Liver (tissue), 9 donors: ENCODE data around the gene FAM193A. TPM values are rescaled to one million over a fixed set of nuclear protein-coding genes. Genes with fewer than 3 reads are reported as not detected.

Experiments used
- DNase-seq: peaks from one replicate; pipeline ENCODE4 v3.0.0-alpha.2; 2017; ENCODE audit warnings: low spot score
- H3K27ac ChIP-seq, 2 donors: one replicate each; pipeline ENCODE4 v1.7.0; 2013; ENCODE audit warnings: inconsistent platforms in 2 of 2, low read length in 2 of 2, control low read depth in 1 of 2, low read depth in 1 of 2, mild to moderate bottlenecking in 1 of 2
- H3K27me3 ChIP-seq, 4 donors: one replicate each; pipeline versions ENCODE4 v1.6.1 to v1.7.0; 2013; ENCODE audit warnings: low read length in 3 of 4, inconsistent platforms in 1 of 4, mild to moderate bottlenecking in 1 of 4, moderate library complexity in 1 of 4; ENCODE audit not compliant: control insufficient read depth in 4 of 4, insufficient read depth in 4 of 4
- H3K36me3 ChIP-seq, 4 donors: one replicate each; pipeline versions ENCODE4 v1.6.1 to v1.7.0; 2013; ENCODE audit warnings: low read length in 3 of 4, mild to moderate bottlenecking in 3 of 4, low read depth in 1 of 4, moderate library complexity in 1 of 4; ENCODE audit not compliant: control insufficient read depth in 4 of 4, insufficient read depth in 3 of 4
- H3K4me1 ChIP-seq, 4 donors: one replicate each; pipeline versions ENCODE4 v1.6.1 to v1.7.0; 2013; ENCODE audit warnings: low read length in 3 of 4, mild to moderate bottlenecking in 3 of 4, moderate library complexity in 1 of 4; ENCODE audit not compliant: control insufficient read depth in 4 of 4, insufficient read depth in 4 of 4
- H3K4me3 ChIP-seq, 3 donors: one replicate each; pipeline versions ENCODE4 v1.6.1 to v1.7.0; 2013; ENCODE audit warnings: low read length in 3 of 3, control low read depth in 1 of 3, low read depth in 1 of 3, mild to moderate bottlenecking in 1 of 3
- H3K9ac ChIP-seq, 2 donors: one replicate each; pipeline ENCODE4 v1.7.0; 2013; ENCODE audit warnings: low read length in 2 of 2, mild to moderate bottlenecking in 2 of 2, moderate library complexity in 2 of 2, control low read depth in 1 of 2, low read depth in 1 of 2
- H3K9me3 ChIP-seq, 4 donors: one replicate each; pipeline versions ENCODE4 v1.6.1 to v1.7.0; 2013; ENCODE audit warnings: low read length in 3 of 4; ENCODE audit not compliant: control insufficient read depth in 4 of 4
- EGR1 ChIP-seq, 2 donors: IDR thresholded peaks; 2 replicates each; pipeline ENCODE4 v1.6.1; 2016 to 2018; ENCODE audit warnings: antibody characterized with exemption in 2 of 2, low read depth in 2 of 2
- FOXA1 ChIP-seq: IDR thresholded peaks from 2 replicates; pipeline ENCODE4 v1.6.1; 2016; ENCODE audit warnings: antibody characterized with exemption
- FOXA2 ChIP-seq: IDR thresholded peaks from 2 replicates; pipeline ENCODE4 v1.6.1; 2016; ENCODE audit warnings: antibody characterized with exemption
- GABPA ChIP-seq, 2 donors: IDR thresholded peaks in 1 of 2; conservative IDR thresholded peaks in 1 of 2; 2 replicates each; pipeline ENCODE4 v1.6.1; 2016; ENCODE audit warnings: antibody characterized with exemption in 2 of 2, mild to moderate bottlenecking in 1 of 2, moderate library complexity in 1 of 2
- HNF4A ChIP-seq, 2 donors: conservative IDR thresholded peaks; 2 replicates each; pipeline ENCODE4 v1.6.1; 2016; ENCODE audit warnings: antibody characterized with exemption in 2 of 2, mild to moderate bottlenecking in 2 of 2
- HNF4G ChIP-seq: IDR thresholded peaks from 2 replicates; pipeline ENCODE4 v1.6.1; 2016; ENCODE audit warnings: antibody characterized with exemption
- JUND ChIP-seq, 2 donors: IDR thresholded peaks; 2 replicates each; pipeline ENCODE4 v1.6.1; 2016; ENCODE audit warnings: antibody characterized with exemption in 2 of 2
- NR2F2 ChIP-seq: IDR thresholded peaks from 2 replicates; pipeline ENCODE4 v1.6.1; 2016; ENCODE audit warnings: antibody characterized with exemption
- RAD21 ChIP-seq, 2 donors: IDR thresholded peaks; 2 replicates each; pipeline ENCODE4 v1.6.1; 2016; ENCODE audit warnings: antibody characterized with exemption in 2 of 2, mild to moderate bottlenecking in 2 of 2
- RXRA ChIP-seq, 2 donors: IDR thresholded peaks; 2 replicates each; pipeline ENCODE4 v1.6.1; 2017 to 2018; ENCODE audit warnings: antibody characterized with exemption in 2 of 2, mild to moderate bottlenecking in 1 of 2
- SP1 ChIP-seq: IDR thresholded peaks from 2 replicates; pipeline ENCODE4 v1.6.1; 2018; ENCODE audit warnings: antibody characterized with exemption, mild to moderate bottlenecking
- TAF1 ChIP-seq: conservative IDR thresholded peaks from 2 replicates; pipeline ENCODE4 v1.6.1; 2016; ENCODE audit warnings: antibody characterized with exemption, mild to moderate bottlenecking
- YY1 ChIP-seq: IDR thresholded peaks from 2 replicates; pipeline ENCODE4 v1.6.1; 2016; ENCODE audit warnings: antibody characterized with exemption, mild to moderate bottlenecking
- WGBS: extraction: QIAGEN DNeasy Blood & Tissue Kit; methylation state at CpG from one replicate; pipeline ENCODE4 v1.1.7; 2013; 5-methylcytosine and 5-hydroxymethylcytosine counted together
- polyA plus RNA-seq, 2 donors: library from polyadenylated mRNA; stranded (reverse) in 1 of 2; unstranded in 1 of 2; fragments of 200-250 nt in 1 of 2; fragments of >200 nt in 1 of 2; fragmentation: Nextera tagmentation in 1 of 2; extraction: Ambion mirVana in 1 of 2; gene quantifications; one replicate each; pipeline versions ENCODE4 v1.2.1 to v1.2.3, GENCODE V29; 2013 to 2015
- total RNA-seq, 2 donors: library from RNA; depleted of rRNA; stranded (reverse); fragments of >200 nt; gene quantifications; one replicate each; pipeline ENCODE4 v1.2.3, GENCODE V29; 2014
- TF ChIP-seq, protein P1 (sequence below): IDR thresholded peaks from 2 replicates; pipeline ENCODE4 v1.6.1; 2016; ENCODE audit warnings: antibody characterized with exemption
- TF ChIP-seq, protein P2 (sequence below): IDR thresholded peaks from 2 replicates; pipeline ENCODE4 v1.6.1; 2016; ENCODE audit warnings: antibody characterized with exemption, mild to moderate bottlenecking
- donor health status: healthy.
- donor health status: healthy.
- donor health status: healthy.
- donor health status: healthy.
- donor health status: healthy.

Gene FAM193A
- total and polyA plus RNA-seq, 4 donors, result 3.9 to 10.2 (median 7.0) TPM

DNA sequence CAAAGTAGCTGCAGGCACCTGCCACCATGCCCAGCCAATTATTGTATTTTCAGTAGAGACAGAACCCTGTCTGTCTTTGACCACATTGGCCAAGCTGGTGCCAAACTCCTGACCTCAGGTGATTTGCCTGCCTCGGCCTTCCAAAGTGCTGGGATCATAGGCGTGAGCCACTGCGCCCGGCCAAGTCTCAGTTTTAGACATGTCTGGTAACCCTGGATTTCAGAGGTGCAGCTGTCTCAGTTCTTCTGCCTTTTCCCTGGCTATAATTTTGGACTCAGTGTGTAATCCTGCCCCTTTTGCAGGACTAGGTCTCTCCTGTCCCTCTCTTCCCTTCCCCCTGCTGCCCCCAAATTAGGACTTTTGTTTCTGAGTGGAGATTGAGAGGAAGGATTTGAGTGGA is 46.6 kb downstream of the FAM193A start:
- Histone ChIP-seq H3K27ac (no peak overlapping the region), H3K9me3 (no peaks in the 10 kb centered on the region), H3K27me3 (no peaks in the 10 kb centered on the region), H3K4me1 (peaks cover 5 to 19% (median 12%) of the 10 kb centered on the region in 4 donors), H3K4me3 (no peak overlapping the region), H3K9ac (no peak overlapping the region), H3K36me3 (no peaks in the 10 kb centered on the region)
- no peak for DNase-seq
- TF ChIP-seq, protein P1, sequence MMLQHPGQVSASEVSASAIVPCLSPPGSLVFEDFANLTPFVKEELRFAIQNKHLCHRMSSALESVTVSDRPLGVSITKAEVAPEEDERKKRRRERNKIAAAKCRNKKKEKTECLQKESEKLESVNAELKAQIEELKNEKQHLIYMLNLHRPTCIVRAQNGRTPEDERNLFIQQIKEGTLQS, result no peak
- WGBS, result 69% methylated on average over 4 of the region's 4 CpGs

DNA sequence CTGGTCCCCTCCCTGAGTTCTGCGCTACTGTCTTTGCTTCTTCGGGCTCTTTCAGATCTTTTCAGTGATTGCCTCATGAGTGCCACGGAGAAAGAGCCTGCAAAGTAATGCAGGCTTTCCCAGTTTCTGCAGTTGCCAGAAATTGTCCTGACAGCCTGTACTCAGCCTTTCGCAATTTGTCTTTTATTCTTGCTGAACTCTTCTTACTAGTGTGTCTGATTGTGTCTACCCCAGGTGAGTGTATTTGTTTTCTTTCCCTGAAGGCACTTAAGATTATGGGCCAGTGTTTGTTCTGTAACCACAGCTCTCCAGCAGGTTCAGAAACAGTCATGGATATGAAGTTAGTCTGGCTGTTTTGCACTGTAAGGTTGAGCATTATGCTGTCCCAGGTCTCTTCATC is 47.1 kb downstream of the FAM193A start:
- Histone ChIP-seq H3K27ac (no peak overlapping the region), H3K36me3 (no peaks in the 10 kb centered on the region), H3K4me3 (no peak overlapping the region), H3K4me1 (peaks cover 6 to 22% (median 12%) of the 10 kb centered on the region in 4 donors), H3K9me3 (no peaks in the 10 kb centered on the region), H3K9ac (no peak overlapping the region), H3K27me3 (no peaks in the 10 kb centered on the region)
- no peak for DNase-seq
- WGBS, result 23% methylated on average over 4 of the region's 4 CpGs
- TF ChIP-seq, protein P2, sequence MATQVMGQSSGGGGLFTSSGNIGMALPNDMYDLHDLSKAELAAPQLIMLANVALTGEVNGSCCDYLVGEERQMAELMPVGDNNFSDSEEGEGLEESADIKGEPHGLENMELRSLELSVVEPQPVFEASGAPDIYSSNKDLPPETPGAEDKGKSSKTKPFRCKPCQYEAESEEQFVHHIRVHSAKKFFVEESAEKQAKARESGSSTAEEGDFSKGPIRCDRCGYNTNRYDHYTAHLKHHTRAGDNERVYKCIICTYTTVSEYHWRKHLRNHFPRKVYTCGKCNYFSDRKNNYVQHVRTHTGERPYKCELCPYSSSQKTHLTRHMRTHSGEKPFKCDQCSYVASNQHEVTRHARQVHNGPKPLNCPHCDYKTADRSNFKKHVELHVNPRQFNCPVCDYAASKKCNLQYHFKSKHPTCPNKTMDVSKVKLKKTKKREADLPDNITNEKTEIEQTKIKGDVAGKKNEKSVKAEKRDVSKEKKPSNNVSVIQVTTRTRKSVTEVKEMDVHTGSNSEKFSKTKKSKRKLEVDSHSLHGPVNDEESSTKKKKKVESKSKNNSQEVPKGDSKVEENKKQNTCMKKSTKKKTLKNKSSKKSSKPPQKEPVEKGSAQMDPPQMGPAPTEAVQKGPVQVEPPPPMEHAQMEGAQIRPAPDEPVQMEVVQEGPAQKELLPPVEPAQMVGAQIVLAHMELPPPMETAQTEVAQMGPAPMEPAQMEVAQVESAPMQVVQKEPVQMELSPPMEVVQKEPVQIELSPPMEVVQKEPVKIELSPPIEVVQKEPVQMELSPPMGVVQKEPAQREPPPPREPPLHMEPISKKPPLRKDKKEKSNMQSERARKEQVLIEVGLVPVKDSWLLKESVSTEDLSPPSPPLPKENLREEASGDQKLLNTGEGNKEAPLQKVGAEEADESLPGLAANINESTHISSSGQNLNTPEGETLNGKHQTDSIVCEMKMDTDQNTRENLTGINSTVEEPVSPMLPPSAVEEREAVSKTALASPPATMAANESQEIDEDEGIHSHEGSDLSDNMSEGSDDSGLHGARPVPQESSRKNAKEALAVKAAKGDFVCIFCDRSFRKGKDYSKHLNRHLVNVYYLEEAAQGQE, result no peak
- TF ChIP-seq SP1 (no peak), RAD21 (IDR thresholded peaks at IDR 0.05) (no peak), HNF4A (conservative IDR thresholded peaks at IDR 0.05) (no peak), RXRA (IDR thresholded peaks at IDR 0.05) (no peak), FOXA2 (no peak), EGR1 (IDR thresholded peaks at IDR 0.05; ENCODE audit: low read depth in 2 of 2) (no peak), GABPA (IDR thresholded peaks at IDR 0.05 in 1 of 2, conservative IDR thresholded peaks at IDR 0.05 in 1 of 2) (no peak), FOXA1 (no peak)

DNA sequence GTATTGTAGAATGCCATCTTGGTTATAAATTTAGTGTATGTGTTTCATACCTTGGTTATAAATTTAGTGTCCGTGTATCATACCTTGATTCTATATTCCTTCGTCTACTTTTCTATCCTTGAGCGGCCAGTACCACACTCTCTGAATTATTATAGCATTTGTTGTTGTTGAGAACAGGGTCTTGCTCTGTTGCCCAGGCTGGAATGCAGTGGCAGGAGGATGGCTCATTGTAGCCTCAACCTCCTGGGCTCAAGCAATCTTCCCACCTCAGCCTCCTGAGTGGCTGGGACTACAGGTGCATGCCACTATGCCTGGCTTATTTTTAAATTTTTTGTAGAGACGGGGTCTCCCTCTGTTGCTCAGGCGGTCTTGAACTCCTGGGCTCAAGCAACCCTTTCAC is 50.1 kb downstream of the FAM193A start:
- peaks cover 8 to 25% (median 15%) of the 10 kb centered on the region in 4 donors for H3K4me1 ChIP-seq
- TF ChIP-seq YY1 (no peak), GABPA (IDR thresholded peaks at IDR 0.05 in 1 of 2, conservative IDR thresholded peaks at IDR 0.05 in 1 of 2) (no peak), FOXA2 (no peak), EGR1 (IDR thresholded peaks at IDR 0.05; ENCODE audit: low read depth in 2 of 2) (no peak), JUND (IDR thresholded peaks at IDR 0.05) (no peak), HNF4G (no peak), HNF4A (conservative IDR thresholded peaks at IDR 0.05) (no peak), TAF1 (no peak), NR2F2 (no peak), RAD21 (IDR thresholded peaks at IDR 0.05) (no peak)
- TF ChIP-seq, protein P1, result no peak
- TF ChIP-seq, protein P2, result no peak
- H3K9ac ChIP-seq, result no peak overlapping the region
- 98% methylated on average over 5 of the region's 5 CpGs for WGBS
- no peaks in the 10 kb centered on the region for H3K36me3 ChIP-seq
- DNase-seq, result no peak
- H3K27me3 ChIP-seq, result no peaks in the 10 kb centered on the region
- H3K9me3 ChIP-seq, result no peaks in the 10 kb centered on the region
- no peak overlapping the region for H3K27ac ChIP-seq
- H3K4me3 ChIP-seq, result no peak overlapping the region
